Tibial nerve (tissue), 4 donors: ENCODE results near the gene ATP5ME. TPM values are rescaled to one million over a fixed set of nuclear protein-coding genes. Genes with fewer than 3 reads are reported as not detected.

Experiments used
- DNase-seq, 2 donors: peaks; one replicate each; pipeline ENCODE4 v3.0.0-alpha.2; 2019; ENCODE audit warnings: low spot score in 2 of 2
- H3K27ac ChIP-seq, 4 donors: fragments of 200-600 bp; sonication (generic) in 3 of 4; one replicate each; pipeline ENCODE4 v1.5.1; 2017 to 2019; ENCODE audit warnings: mild to moderate bottlenecking in 1 of 4
- H3K27me3 ChIP-seq, 2 donors: fragments of 200-600 bp; sonication (generic) in 1 of 2; one replicate each; pipeline versions ENCODE4 v1.5.1 to v1.6.0; 2017 to 2019
- H3K36me3 ChIP-seq, 3 donors: fragments of 200-600 bp; sonication (generic); one replicate each; pipeline ENCODE4 v1.5.1; 2018 to 2019
- H3K4me1 ChIP-seq, 4 donors: fragments of 200-600 bp; sonication (generic) in 3 of 4; one replicate each; pipeline ENCODE4 v1.5.1; 2017 to 2019
- H3K4me3 ChIP-seq, 4 donors: fragments of 200-600 bp; sonication (generic) in 3 of 4; one replicate each; pipeline ENCODE4 v1.5.1; 2017 to 2019; ENCODE audit warnings: mild to moderate bottlenecking in 1 of 4, moderate library complexity in 1 of 4
- H3K9me3 ChIP-seq, 4 donors: fragments of 200-600 bp; sonication (generic) in 3 of 4; one replicate each; pipeline ENCODE4 v1.5.1; 2017 to 2019
- EP300 ChIP-seq, 2 donors: sonication (generic); formaldehyde crosslinking; IDR thresholded peaks; one replicate each; pipeline ENCODE4 v1.6.1; 2017; ENCODE audit warnings: antibody characterized with exemption in 2 of 2, mild to moderate bottlenecking in 1 of 2
- POLR2A ChIP-seq, 2 donors: fragments of 450-650 bp; IDR thresholded peaks; one replicate each; pipeline ENCODE4 v1.6.1; 2017; ENCODE audit warnings: antibody characterized with exemption in 2 of 2, mild to moderate bottlenecking in 2 of 2, moderate library complexity in 2 of 2
- WGBS, 2 donors: methylation state at CpG; one replicate each; pipeline ENCODE4 v1.1.5; 2018; 5-methylcytosine and 5-hydroxymethylcytosine counted together
- total RNA-seq, 4 donors: library from RNA; depleted of rRNA; stranded (reverse); fragments of >200 nt; gene quantifications; one replicate each; pipeline ENCODE4 v1.1.0, GENCODE V29; 2016
- TF ChIP-seq, protein P1 (sequence below), 5 experiments: fragments of 200-600 bp in 3 of 5; fragments of 450-650 bp in 2 of 5; sonication (generic) in 3 of 5; IDR thresholded peaks; one replicate each; pipeline ENCODE4 v1.5.1; 2016 to 2019; ENCODE audit warnings: antibody characterized with exemption in 5 of 5, mild to moderate bottlenecking in 3 of 5, moderate library complexity in 2 of 5

ATP5ME gene
- total RNA-seq, 4 donors from 2014 or later: 50.0 to 219 (median 139) TPM

DNA sequence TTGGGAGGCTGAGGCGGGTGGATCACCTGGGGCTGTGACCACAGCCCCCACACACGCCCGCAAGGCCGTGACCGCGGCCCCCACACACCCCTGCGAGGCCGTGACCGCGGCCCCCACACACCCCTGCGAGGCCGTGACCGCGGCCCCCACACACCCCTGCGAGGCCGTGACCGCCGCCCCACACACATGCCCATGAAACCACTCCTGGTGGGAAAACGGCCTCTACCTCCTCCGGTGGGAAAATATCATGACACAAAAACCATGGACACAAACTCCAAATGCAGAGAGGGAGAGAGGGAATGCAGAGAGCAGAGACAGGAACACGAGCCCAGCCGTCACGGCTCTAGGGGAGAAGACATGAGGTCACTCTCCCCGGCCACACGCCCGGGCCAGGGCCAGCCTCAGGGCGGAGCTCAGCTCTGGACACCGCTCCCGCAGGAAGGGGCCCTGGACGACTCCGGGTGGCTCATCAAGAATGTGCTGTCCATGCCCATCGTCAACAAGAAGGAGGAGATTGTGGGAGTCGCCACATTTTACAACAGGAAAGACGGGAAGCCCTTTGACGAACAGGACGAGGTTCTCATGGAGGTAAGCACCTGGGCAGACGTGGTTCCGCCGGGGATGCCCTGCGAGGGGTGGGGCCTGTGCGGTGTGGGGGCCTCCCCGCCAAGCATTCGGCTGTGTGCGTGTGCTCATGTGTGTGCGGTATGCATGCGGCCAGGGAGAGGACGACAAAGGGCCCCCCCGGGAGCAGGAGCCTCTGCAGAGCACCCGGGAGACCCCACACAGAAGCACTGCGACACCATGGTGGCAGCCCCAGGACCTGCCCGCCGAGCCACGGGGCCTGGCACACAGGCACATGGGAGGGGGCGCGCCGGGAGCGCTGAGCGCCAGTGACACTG, 17.4 kb downstream of the ATP5ME start:
- WGBS, 2 donors: 71% methylated on average over 49 to 52 of the region's 58 CpGs
- H3K36me3 ChIP-seq: no peaks in the 10 kb centered on the region
- no peak overlapping the region for H3K4me3 ChIP-seq
- peaks cover 0 to 13% of the 10 kb centered on the region in 2 donors for H3K27me3 ChIP-seq
- TF ChIP-seq POLR2A (IDR thresholded peaks at IDR 0.05) (no peak), EP300 (IDR thresholded peaks at IDR 0.05) (no peak)
- TF ChIP-seq, protein P1, sequence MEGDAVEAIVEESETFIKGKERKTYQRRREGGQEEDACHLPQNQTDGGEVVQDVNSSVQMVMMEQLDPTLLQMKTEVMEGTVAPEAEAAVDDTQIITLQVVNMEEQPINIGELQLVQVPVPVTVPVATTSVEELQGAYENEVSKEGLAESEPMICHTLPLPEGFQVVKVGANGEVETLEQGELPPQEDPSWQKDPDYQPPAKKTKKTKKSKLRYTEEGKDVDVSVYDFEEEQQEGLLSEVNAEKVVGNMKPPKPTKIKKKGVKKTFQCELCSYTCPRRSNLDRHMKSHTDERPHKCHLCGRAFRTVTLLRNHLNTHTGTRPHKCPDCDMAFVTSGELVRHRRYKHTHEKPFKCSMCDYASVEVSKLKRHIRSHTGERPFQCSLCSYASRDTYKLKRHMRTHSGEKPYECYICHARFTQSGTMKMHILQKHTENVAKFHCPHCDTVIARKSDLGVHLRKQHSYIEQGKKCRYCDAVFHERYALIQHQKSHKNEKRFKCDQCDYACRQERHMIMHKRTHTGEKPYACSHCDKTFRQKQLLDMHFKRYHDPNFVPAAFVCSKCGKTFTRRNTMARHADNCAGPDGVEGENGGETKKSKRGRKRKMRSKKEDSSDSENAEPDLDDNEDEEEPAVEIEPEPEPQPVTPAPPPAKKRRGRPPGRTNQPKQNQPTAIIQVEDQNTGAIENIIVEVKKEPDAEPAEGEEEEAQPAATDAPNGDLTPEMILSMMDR (IDR thresholded peaks at IDR 0.05): no peak
- H3K4me1 ChIP-seq: no peaks in the 10 kb centered on the region
- H3K9me3 ChIP-seq: no peaks in the 10 kb centered on the region
- no peak overlapping the region for H3K27ac ChIP-seq
- DNase-seq: no peak

DNA sequence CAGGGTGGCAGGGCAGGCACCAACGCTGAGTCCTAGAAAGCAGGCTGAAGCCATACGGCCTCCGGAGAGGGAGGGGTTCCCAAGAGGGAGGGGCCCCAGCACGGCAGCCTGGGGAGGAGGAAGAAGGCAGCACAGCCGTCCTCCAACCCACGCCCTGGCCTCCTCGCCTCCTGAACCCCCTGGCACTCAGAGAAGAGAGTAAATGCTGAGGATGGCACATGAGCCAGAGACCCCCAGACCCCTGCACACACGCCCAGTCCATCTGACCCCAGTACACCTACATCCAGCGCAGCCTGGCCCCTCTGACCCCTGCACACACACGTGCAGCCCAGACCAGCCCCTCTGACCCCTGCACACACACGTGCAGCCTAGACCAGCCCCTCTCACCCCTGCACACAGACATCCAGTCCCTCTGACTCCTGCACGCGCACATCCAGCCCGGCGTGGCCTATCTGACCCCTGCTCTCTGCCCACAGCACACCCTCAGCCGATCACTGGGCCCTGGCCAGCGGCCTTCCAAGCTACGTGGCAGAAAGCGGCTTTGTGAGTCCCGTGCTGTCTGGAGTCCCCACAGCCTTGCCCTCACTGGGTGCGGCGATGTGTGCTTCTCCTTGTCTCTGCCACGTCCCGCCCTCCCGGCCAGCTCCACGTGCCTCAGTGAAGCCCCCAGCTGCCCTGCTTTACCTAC, 18.5 kb downstream of the ATP5ME start:
- Histone ChIP-seq H3K4me1 (no peaks in the 10 kb centered on the region), H3K9me3 (no peaks in the 10 kb centered on the region), H3K36me3 (no peaks in the 10 kb centered on the region), H3K27me3 (peaks cover 0 to 22% of the 10 kb centered on the region in 2 donors), H3K27ac (no peak overlapping the region), H3K4me3 (no peak overlapping the region)
- no peak for DNase-seq
- TF ChIP-seq, protein P1 (IDR thresholded peaks at IDR 0.05): no peak
- TF ChIP-seq POLR2A (IDR thresholded peaks at IDR 0.05): no peak
- no peak for TF ChIP-seq EP300 (IDR thresholded peaks at IDR 0.05)
- 49 to 51% methylated on average over 23 to 25 of the region's 26 CpGs for WGBS, 2 donors

DNA sequence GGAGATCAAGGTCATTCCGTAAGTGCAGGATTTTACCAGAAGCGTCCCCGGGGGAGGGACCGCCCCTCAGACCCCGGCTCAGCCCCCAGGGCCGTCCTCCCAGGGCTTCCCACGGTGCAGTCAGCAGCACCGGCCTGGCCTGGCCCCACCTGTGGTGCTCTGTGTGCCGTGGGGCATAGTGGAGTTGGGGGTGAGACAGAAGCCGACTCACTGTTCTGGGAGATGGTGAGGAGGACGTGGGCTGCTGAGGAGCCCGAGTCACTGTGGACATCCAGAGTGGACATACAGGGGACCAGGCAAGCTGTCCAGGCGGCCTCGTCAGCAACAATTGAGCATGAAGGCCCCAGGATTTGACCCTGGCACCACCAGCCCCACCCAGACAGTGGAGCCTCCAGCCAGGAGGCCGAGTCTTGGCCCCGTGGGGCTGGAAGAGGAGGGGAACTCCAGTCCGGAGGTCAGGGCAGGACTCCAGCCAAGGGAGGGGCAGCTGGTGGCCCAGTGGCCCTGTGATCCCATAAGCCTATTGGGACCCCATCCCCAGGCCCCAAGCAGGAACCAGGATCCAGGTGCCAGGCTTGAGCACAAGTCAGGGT, 19.1 kb downstream of the ATP5ME start:
- Histone ChIP-seq H3K27ac (no peak overlapping the region), H3K9me3 (no peaks in the 10 kb centered on the region), H3K36me3 (no peaks in the 10 kb centered on the region), H3K27me3 (peaks cover 0 to 29% of the 10 kb centered on the region in 2 donors), H3K4me3 (no peak overlapping the region), H3K4me1 (no peaks in the 10 kb centered on the region)
- DNase-seq: no peak
- WGBS, 2 donors: 44 to 46% methylated on average over 15 to 16 of the region's 17 CpGs
- TF ChIP-seq POLR2A (IDR thresholded peaks at IDR 0.05) (no peak), EP300 (IDR thresholded peaks at IDR 0.05) (no peak)
- TF ChIP-seq, protein P1 (IDR thresholded peaks at IDR 0.05): no peak

DNA sequence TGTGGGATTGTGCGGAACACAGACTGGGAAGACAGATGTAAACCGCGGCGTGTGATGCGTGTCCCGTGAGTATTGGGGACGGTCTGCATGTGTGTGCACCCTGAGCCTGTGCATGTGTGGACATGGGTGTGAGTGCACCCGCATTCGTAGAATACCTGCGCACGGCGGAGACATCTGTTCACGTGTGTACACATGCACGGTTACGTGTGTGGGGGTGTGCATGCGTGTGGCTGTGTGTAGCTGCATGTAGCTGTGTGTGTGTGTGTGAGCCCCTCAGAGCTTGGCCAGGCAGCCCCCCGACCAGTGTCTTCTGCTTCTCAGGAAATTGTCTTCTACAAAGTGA, 19.6 kb downstream of the ATP5ME start:
- Histone ChIP-seq H3K4me3 (no peak overlapping the region), H3K27ac (no peak overlapping the region), H3K4me1 (no peaks in the 10 kb centered on the region), H3K9me3 (no peaks in the 10 kb centered on the region), H3K27me3 (peaks cover 0 to 33% of the 10 kb centered on the region in 2 donors), H3K36me3 (no peaks in the 10 kb centered on the region)
- DNase-seq: no peak
- TF ChIP-seq, protein P1 (IDR thresholded peaks at IDR 0.05): no peak
- TF ChIP-seq POLR2A (IDR thresholded peaks at IDR 0.05): no peak
- TF ChIP-seq EP300 (IDR thresholded peaks at IDR 0.05): no peak
- 92% methylated on average over 16 to 17 of the region's 17 CpGs for WGBS, 2 donors
